K562 (cell line): ENCODE measurements around the gene SKOR1. TPM values are rescaled to one million over a fixed set of nuclear protein-coding genes. Genes with fewer than 3 reads are reported as not detected.

Experiments
- ATAC-seq: fragments of 200-7000 bp; cut with Tn5 transposase; 3 replicates; pipeline ENCODE4 v1.9.1; 2020; ENCODE audit warnings: moderate library complexity
- BruUV-seq: library from RNA; stranded (reverse); fragments of 400-500 nt; replicated peaks from 2 replicates; lab custom pipeline; 2021; lab: Mats Ljungman, UMichigan
- CTCF ChIA-PET: fragments of 300-600 bp; formaldehyde crosslinking; extraction: SDS; loops from one replicate; lab custom pipeline; 2021; ENCODE audit warnings: low intra/inter-chr PET ratio; lab: Yijun Ruan, JAX
- POLR2A ChIA-PET: fragments of 300-600, 350-650 bp; sonication (Branson Sonifier 250); formaldehyde crosslinking; extraction: SDS; loops from one replicate; lab custom pipeline; 2021; ENCODE audit warnings: antibody characterized with exemption, inconsistent platforms; lab: Yijun Ruan, JAX
- DNase-seq, 4 experiments: peaks; one replicate each; pipeline versions ENCODE4 v3.0.0 to v3.0.0-alpha.2; 2011 to 2018; ENCODE audit warnings: low spot score in 3 of 4, mixed read lengths in 3 of 4; ENCODE audit errors: extremely low read depth in 1 of 4
- FAIRE-seq: peaks from 2 replicates; lab custom pipeline; 2011; peaks lifted over from hg19 to GRCh38; lab: Jason Lieb, UNC
- H2AFZ ChIP-seq: 2 replicates; pipeline ENCODE4 v1.6.0; 2011; ENCODE audit warnings: low read depth, low read length, control low read depth, inconsistent platforms
- H3K27ac ChIP-seq: fragments of 200-600 bp; 3 replicates; pipeline ENCODE4 v1.8.0; 2011; ENCODE audit warnings: low read depth, mild to moderate bottlenecking, control low read depth, inconsistent platforms, low read length, moderate library complexity, mixed read lengths; ENCODE audit errors: extremely low read depth
- H3K27me3 ChIP-seq, 2 experiments: fragments of 300-600 bp in 1 of 2; 2 replicates in 1 of 2; 3 replicates in 1 of 2; pipeline versions ENCODE4 v1.6.0 to v1.8.0; 2011; ENCODE audit warnings: inconsistent platforms in 2 of 2, low read length in 2 of 2, mild to moderate bottlenecking in 1 of 2, mixed read lengths in 1 of 2, moderate library complexity in 1 of 2; ENCODE audit not compliant: control insufficient read depth in 2 of 2, insufficient read depth in 2 of 2
- H3K36me3 ChIP-seq: fragments of 300-600 bp; 3 replicates; pipeline ENCODE4 v1.8.0; 2011; ENCODE audit warnings: mild to moderate bottlenecking, low read length, inconsistent platforms; ENCODE audit not compliant: control insufficient read depth, insufficient read depth
- H3K4me1 ChIP-seq, 2 experiments: fragments of 200-600 bp in 1 of 2; replicated peaks in 1 of 2; 2 replicates in 1 of 2; 3 replicates in 1 of 2; pipeline versions ENCODE4 v1.5.1 to v1.8.0; 2011; ENCODE audit warnings: inconsistent platforms in 2 of 2, low read length in 2 of 2, mild to moderate bottlenecking in 1 of 2, mixed read lengths in 1 of 2, moderate library complexity in 1 of 2; ENCODE audit not compliant: control insufficient read depth in 2 of 2, insufficient read depth in 2 of 2
- H3K4me2 ChIP-seq: 2 replicates; pipeline ENCODE4 v1.6.1; 2011; ENCODE audit warnings: low read length, control low read depth, inconsistent platforms, mixed read lengths; ENCODE audit not compliant: insufficient read depth
- H3K4me3 ChIP-seq: fragments of 200-600 bp; sonication (generic), shearing (Covaris generic); 2 replicates; pipeline ENCODE4 v1.5.1; 2016; ENCODE audit warnings: control low read depth, inconsistent platforms
- H3K79me2 ChIP-seq: fragments of 200-600 bp; 3 replicates; pipeline ENCODE4 v1.8.0; 2011; ENCODE audit warnings: low read length, inconsistent platforms; ENCODE audit not compliant: control insufficient read depth, insufficient read depth
- H3K9ac ChIP-seq, 2 experiments: 2 replicates each; pipeline versions ENCODE4 v1.6.0 to v1.6.1; 2011; ENCODE audit warnings: low read depth in 2 of 2, low read length in 2 of 2, control low read depth in 1 of 2, inconsistent platforms in 1 of 2, mild to moderate bottlenecking in 1 of 2, mixed read lengths in 1 of 2; ENCODE audit not compliant: insufficient read depth in 1 of 2
- H3K9me1 ChIP-seq: one replicate; pipeline ENCODE4 v1.6.0; 2011; ENCODE audit warnings: inconsistent platforms, mild to moderate bottlenecking, low read length, moderate library complexity; ENCODE audit not compliant: control insufficient read depth, insufficient read depth
- H3K9me3 ChIP-seq: replicated peaks from 2 replicates; pipeline ENCODE4 v1.5.1; 2011; ENCODE audit warnings: low read depth, low read length, inconsistent platforms; ENCODE audit not compliant: control insufficient read depth, insufficient read depth
- H4K20me1 ChIP-seq: replicated peaks from 2 replicates; pipeline ENCODE4 v1.6.1; 2011; ENCODE audit warnings: low read length, inconsistent platforms, mixed read lengths; ENCODE audit not compliant: control insufficient read depth, insufficient read depth
- ASH1L ChIP-seq: fragments of 450-650 bp; IDR thresholded peaks from 2 replicates; pipeline ENCODE4 v1.6.1; 2018; ENCODE audit warnings: borderline replicate concordance, mild to moderate bottlenecking, low read depth; ENCODE audit not compliant: partially characterized antibody
- BCLAF1 ChIP-seq, 2 experiments: fragments of 450-650 bp in 1 of 2; IDR thresholded peaks; 2 replicates each; pipeline ENCODE4 v1.6.1; 2011 to 2017; ENCODE audit warnings: low read depth in 2 of 2, antibody characterized with exemption in 1 of 2, borderline replicate concordance in 1 of 2, low read length in 1 of 2, mild to moderate bottlenecking in 1 of 2, mixed read lengths in 1 of 2; ENCODE audit not compliant: control insufficient read depth in 1 of 2
- ELF4 ChIP-seq: fragments of 450-650 bp; formaldehyde crosslinking; IDR thresholded peaks from 2 replicates; pipeline ENCODE4 v1.4.0; 2022; ENCODE audit warnings: missing genetic modification characterization
- FOXA1 ChIP-seq: fragments of 450-650 bp; IDR thresholded peaks from 2 replicates; pipeline ENCODE4 v1.6.1; 2016; ENCODE audit warnings: mild to moderate bottlenecking, borderline replicate concordance
- KDM5B ChIP-seq: fragments of 200-600 bp; sonication (generic); IDR thresholded peaks from 2 replicates; pipeline ENCODE4 v1.6.1; 2012; ENCODE audit warnings: low read depth, mild to moderate bottlenecking, moderate library complexity, low read length, control low read depth, inconsistent platforms; ENCODE audit not compliant: insufficient replicate concordance
- MTA2 ChIP-seq: fragments of 450-650 bp; IDR thresholded peaks from 2 replicates; pipeline ENCODE4 v1.6.1; 2016; ENCODE audit warnings: low read depth
- TEAD2 ChIP-seq: fragments of 450-650 bp; IDR thresholded peaks from 2 replicates; pipeline ENCODE4 v1.6.1; 2016; ENCODE audit warnings: missing genetic modification characterization, control low read depth, missing compliant biosample characterization
- ZC3H11A ChIP-seq: IDR thresholded peaks from 2 replicates; pipeline ENCODE4 v1.6.1; 2012; ENCODE audit warnings: low read depth, low read length, improper control_type of control experiment
- ZNF143 ChIP-seq: sonication (generic); formaldehyde crosslinking; IDR thresholded peaks from 2 replicates; pipeline ENCODE4 v1.9.0; 2022; ENCODE audit warnings: mild to moderate bottlenecking, missing genetic modification reagents
- ZNF174 ChIP-seq: fragments of 250-450 bp; sonication (Bioruptor Pico); IDR thresholded peaks from 2 replicates; pipeline ENCODE4 v1.4.0; 2020; ENCODE audit warnings: mild to moderate bottlenecking
- ZNF583 ChIP-seq: fragments of 250-450 bp; sonication (Bioruptor Pico); IDR thresholded peaks from 2 replicates; pipeline ENCODE4 v1.4.0; 2020
- WGBS: fragments of 100-300 bp; shearing (Covaris generic); methylation state at CpG from one replicate; pipeline ENCODE4 v1.1.6; 2016; ENCODE audit warnings: low coverage, mixed read lengths; ENCODE audit not compliant: insufficient coverage; ENCODE audit errors: missing lambda C conversion rate; 5-methylcytosine and 5-hydroxymethylcytosine counted together
- in situ Hi-C: fragments of 300-500 bp; cut with MboI; formaldehyde crosslinking; loops from 4 replicates; pipeline ENCODE4 v1.15.0; 2018; ENCODE audit warnings: inconsistent platforms, mixed read lengths
- intact Hi-C: fragments of 100-400 bp; cut with micrococcal nuclease; formaldehyde crosslinking; loops from 2 replicates; pipeline ENCODE4 v1.14.2; 2022
- polyA plus RNA-seq, 8 experiments: library from polyadenylated mRNA; depleted of rRNA in 4 of 8; stranded (reverse) in 5 of 8; unstranded in 3 of 8; fragments of >200 nt; fragmentation: Nextera tagmentation in 2 of 8; fragmentation: Illumina TruSeq in 1 of 8; extraction: Ambion mirVana in 2 of 8; extraction: Trizol in 1 of 8; gene quantifications; 2 replicates each; pipeline versions ENCODE4 v1.2.1 to v1.2.3, GENCODE V29; 2011 to 2014; ENCODE audit warnings: inconsistent platforms in 1 of 8, missing spikeins in 1 of 8
- total RNA-seq, 7 experiments: library from RNA; depleted of rRNA in 6 of 7; stranded (reverse); fragments of >200 nt in 6 of 7; fragmentation: Illumina TruSeq in 2 of 7; extraction: Trizol in 2 of 7; gene quantifications; 2 replicates each; pipeline versions ENCODE4 v1.2.1 to v1.2.3, GENCODE V29; 2011 to 2021; ENCODE audit warnings: low replicate concordance in 1 of 7
- TF ChIP-seq, protein P1 (sequence below), 2 experiments: fragments of 450-650 bp; formaldehyde crosslinking in 1 of 2; IDR thresholded peaks; 2 replicates each; pipeline versions ENCODE4 v1.4.0 to v1.6.1; 2014 to 2020; ENCODE audit warnings: mild to moderate bottlenecking in 2 of 2, borderline replicate concordance in 1 of 2, low read depth in 1 of 2

The SKOR1 gene
- total and polyA plus RNA-seq, 9 of the 15 experiments (the other 6 are each of a cell fraction or from before 2014, with no cell fraction given) = 0.04 to 0.41 (median 0.09) TPM; not detected in 3

GRCh38 chr15:67818464-67818863 is 6.8 kb upstream of the SKOR1 start:
- DNase-seq = no peak
- no peak overlapping the region for H3K9ac ChIP-seq
- ChIA-PET CTCF (no interaction called here), POLR2A (interaction anchor here (0.6 kb wide), 2 partner anchors 10 to 88 kb away, joined by 3 read pairs; no protein-coding TSS in a partner anchor)
- H3K79me2 ChIP-seq = no peaks in the 10 kb centered on the region
- no peak overlapping the region for H3K27ac ChIP-seq
- 0% methylated on average over 3 of the region's 3 CpGs for WGBS
- no TSS peak for BruUV-seq
- H3K9me3 ChIP-seq = no peaks in the 10 kb centered on the region; the same call in 1 of the 2 replicates
- H3K4me1 ChIP-seq = peaks cover 0 to 27% of the 10 kb centered on the region in 2 experiments; a peak in 2 of 5 replicates
- H2AFZ ChIP-seq = no peak overlapping the region
- H3K4me2 ChIP-seq = no peak overlapping the region
- intact Hi-C loops = no loop called here
- no peak for ATAC-seq
- no peak overlapping the region for H3K4me3 ChIP-seq
- H3K9me1 ChIP-seq = no peaks in the 10 kb centered on the region
- peaks cover 23 to 63% of the 10 kb centered on the region in 2 experiments; a peak in 4 of 5 replicates for H3K27me3 ChIP-seq
- H3K36me3 ChIP-seq = no peaks in the 10 kb centered on the region
- FAIRE-seq = no peak
- in situ Hi-C loops = no loop called here
- peaks cover 8% of the 10 kb centered on the region for H4K20me1 ChIP-seq
- TF ChIP-seq FOXA1 (no peak), ZNF583 (CRISPR knock-in tag) (no peak), TEAD2 (tag) (no peak), ZNF143 (no peak), ELF4 (no peak), ASH1L (no peak), KDM5B (no peak), ZNF174 (CRISPR knock-in tag) (no peak), MTA2 (no peak), BCLAF1 (IDR thresholded peaks at IDR 0.05; ENCODE audit: borderline replicate concordance in 1 of 2, control insufficient read depth in 1 of 2, low read depth in 2 of 2, low read length in 1 of 2) (no peak), ZC3H11A (no peak)
- TF ChIP-seq, protein P1, sequence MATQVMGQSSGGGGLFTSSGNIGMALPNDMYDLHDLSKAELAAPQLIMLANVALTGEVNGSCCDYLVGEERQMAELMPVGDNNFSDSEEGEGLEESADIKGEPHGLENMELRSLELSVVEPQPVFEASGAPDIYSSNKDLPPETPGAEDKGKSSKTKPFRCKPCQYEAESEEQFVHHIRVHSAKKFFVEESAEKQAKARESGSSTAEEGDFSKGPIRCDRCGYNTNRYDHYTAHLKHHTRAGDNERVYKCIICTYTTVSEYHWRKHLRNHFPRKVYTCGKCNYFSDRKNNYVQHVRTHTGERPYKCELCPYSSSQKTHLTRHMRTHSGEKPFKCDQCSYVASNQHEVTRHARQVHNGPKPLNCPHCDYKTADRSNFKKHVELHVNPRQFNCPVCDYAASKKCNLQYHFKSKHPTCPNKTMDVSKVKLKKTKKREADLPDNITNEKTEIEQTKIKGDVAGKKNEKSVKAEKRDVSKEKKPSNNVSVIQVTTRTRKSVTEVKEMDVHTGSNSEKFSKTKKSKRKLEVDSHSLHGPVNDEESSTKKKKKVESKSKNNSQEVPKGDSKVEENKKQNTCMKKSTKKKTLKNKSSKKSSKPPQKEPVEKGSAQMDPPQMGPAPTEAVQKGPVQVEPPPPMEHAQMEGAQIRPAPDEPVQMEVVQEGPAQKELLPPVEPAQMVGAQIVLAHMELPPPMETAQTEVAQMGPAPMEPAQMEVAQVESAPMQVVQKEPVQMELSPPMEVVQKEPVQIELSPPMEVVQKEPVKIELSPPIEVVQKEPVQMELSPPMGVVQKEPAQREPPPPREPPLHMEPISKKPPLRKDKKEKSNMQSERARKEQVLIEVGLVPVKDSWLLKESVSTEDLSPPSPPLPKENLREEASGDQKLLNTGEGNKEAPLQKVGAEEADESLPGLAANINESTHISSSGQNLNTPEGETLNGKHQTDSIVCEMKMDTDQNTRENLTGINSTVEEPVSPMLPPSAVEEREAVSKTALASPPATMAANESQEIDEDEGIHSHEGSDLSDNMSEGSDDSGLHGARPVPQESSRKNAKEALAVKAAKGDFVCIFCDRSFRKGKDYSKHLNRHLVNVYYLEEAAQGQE (IDR thresholded peaks at IDR 0.05; ENCODE audit: borderline replicate concordance) = no peak
- TF ChIP-seq, protein P1 (CRISPR knock-in tag; IDR thresholded peaks at IDR 0.05; ENCODE audit: low read depth) = no peak
